Measurements from ENCODE around the gene LRFN4.
A peak's percentile ranks its signal among the peaks of the same experiment; 100 is the strongest.

The LRFN4 gene

DNA sequence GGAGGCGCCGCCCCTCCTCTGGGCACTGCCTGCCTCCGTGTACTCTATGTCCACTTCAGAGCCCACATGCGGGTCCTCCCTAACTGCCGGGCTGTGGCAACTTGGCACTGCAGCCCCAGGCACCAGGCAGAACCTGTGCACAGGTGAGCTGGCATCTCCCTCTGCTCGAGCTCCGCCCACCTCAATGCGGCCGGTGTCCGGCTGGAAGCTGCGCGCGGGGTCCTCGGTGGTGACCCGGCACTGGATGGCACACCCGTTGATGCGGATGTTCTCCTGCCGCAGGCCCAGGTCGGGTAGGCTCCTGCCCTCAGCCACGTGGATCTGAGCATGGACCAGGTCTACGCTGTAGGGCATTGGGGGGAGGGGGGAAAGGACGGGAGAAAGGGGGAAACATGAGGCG, 9.1 kb downstream of the LRFN4 start:
- no peaks in the 10 kb centered on the region for H3K36me3 ChIP-seq (replicated peaks; ENCODE audit: insufficient read depth, low read length)
- no peak overlapping the region for H3K27ac ChIP-seq (ENCODE audit: low read length)
- TF ChIP-seq EZH2 (optimal IDR thresholded peaks at IDR 0.05; ENCODE audit: low read depth, low read length) = no peak
- TF ChIP-seq EZH2phosphoT487 (IDR thresholded peaks at IDR 0.05; ENCODE audit: low read length) = no peak
- TF ChIP-seq CTCF (IDR thresholded peaks at IDR 0.05; ENCODE audit: low read length) = no peak
- H3K4me3 ChIP-seq (ENCODE audit: low read length) = no peak overlapping the region
- H3K27me3 ChIP-seq (replicated peaks; ENCODE audit: insufficient read depth, low read length) = peaks cover 7% of the 10 kb centered on the region; the same call in 1 of the 2 replicates
- no peak for DNase-seq
- peaks cover 15% of the 10 kb centered on the region for H3F3A ChIP-seq (ENCODE audit: insufficient read depth, low read length)
- no peaks in the 10 kb centered on the region for H4K20me1 ChIP-seq (ENCODE audit: insufficient read depth, low read length)
- H3K4me1 ChIP-seq (ENCODE audit: low read length) = peaks cover 33% of the 10 kb centered on the region
- no peak overlapping the region for H3K9ac ChIP-seq (ENCODE audit: low read length)
- no peaks in the 10 kb centered on the region for H3K9me2 ChIP-seq (replicated peaks; ENCODE audit: insufficient read depth, low read length)
- no peaks in the 10 kb centered on the region for H3K79me2 ChIP-seq (ENCODE audit: low read length)
- no peak overlapping the region for H2AFZ ChIP-seq (ENCODE audit: low read length)
- no peaks in the 10 kb centered on the region for H3K9me3 ChIP-seq (replicated peaks; ENCODE audit: insufficient read depth, low read length)
- H3K4me2 ChIP-seq (ENCODE audit: low read depth, low read length) = no peak overlapping the region

- DNase-seq = no peak
- H3K9me3 ChIP-seq (replicated peaks; ENCODE audit: insufficient read depth, low read length) = no peaks in the 10 kb centered on the region
- H3K27ac ChIP-seq (ENCODE audit: low read length) = no peak overlapping the region
- no peaks in the 10 kb centered on the region for H3K36me3 ChIP-seq (replicated peaks; ENCODE audit: insufficient read depth, low read length)
- H3K4me3 ChIP-seq (ENCODE audit: low read length) = no peak overlapping the region
- H3K79me2 ChIP-seq (ENCODE audit: low read length) = no peaks in the 10 kb centered on the region
- H2AFZ ChIP-seq (ENCODE audit: low read length) = no peak overlapping the region
- H3K9me2 ChIP-seq (replicated peaks; ENCODE audit: insufficient read depth, low read length) = no peaks in the 10 kb centered on the region
- no peak overlapping the region for H3K4me2 ChIP-seq (ENCODE audit: low read depth, low read length)
- H3K9ac ChIP-seq (ENCODE audit: low read length) = no peak overlapping the region
- H4K20me1 ChIP-seq (ENCODE audit: insufficient read depth, low read length) = no peaks in the 10 kb centered on the region
- H3K4me1 ChIP-seq (ENCODE audit: low read length) = peaks cover 33% of the 10 kb centered on the region
- H3K27me3 ChIP-seq (replicated peaks; ENCODE audit: insufficient read depth, low read length) = peaks cover 7% of the 10 kb centered on the region; the same call in 1 of the 2 replicates
- TF ChIP-seq EZH2phosphoT487 (IDR thresholded peaks at IDR 0.05; ENCODE audit: low read length) (no peak), CTCF (IDR thresholded peaks at IDR 0.05; ENCODE audit: low read length) (no peak), EZH2 (optimal IDR thresholded peaks at IDR 0.05; ENCODE audit: low read depth, low read length) (no peak)
- peaks cover 15% of the 10 kb centered on the region for H3F3A ChIP-seq (ENCODE audit: insufficient read depth, low read length)
These were observed 9.7 kb downstream of the LRFN4 start for GRCh38 chr11:66866511-66866986.

DNA sequence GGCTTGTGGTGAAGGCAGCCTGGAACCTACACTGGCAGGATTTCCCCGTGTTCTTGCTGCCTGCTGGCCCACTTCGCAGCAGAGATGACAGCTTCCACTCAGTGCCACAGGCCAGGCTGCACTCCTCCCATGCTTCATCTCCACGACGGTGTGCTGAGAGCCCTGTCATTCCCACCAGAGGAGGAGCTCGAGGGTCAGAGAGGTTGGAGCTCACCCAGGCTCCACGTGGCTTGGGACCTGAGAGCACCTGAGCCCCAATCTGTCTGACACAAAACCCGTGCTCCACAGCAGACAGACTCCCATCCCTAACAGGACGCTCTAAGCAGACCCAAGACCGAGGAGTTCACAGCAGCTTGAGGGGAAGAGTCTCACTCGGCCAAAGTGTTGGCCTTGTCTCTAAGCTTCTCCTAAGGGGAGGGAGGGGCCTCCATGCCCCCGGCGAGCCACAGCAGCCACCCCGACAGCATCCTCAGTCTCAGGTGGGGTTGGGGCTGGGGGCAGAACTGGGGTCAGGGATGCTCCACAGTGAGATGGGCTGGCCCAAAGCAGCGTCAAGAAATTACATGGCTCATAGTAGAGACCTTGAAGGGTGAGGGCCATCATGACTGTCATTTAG, 10.7 kb downstream of the LRFN4 start:
- TF ChIP-seq EZH2 (optimal IDR thresholded peaks at IDR 0.05; ENCODE audit: low read depth, low read length) = no peak
- TF ChIP-seq CTCF (IDR thresholded peaks at IDR 0.05; ENCODE audit: low read length) = peak; percentile 20
- H3K9me3 ChIP-seq (replicated peaks; ENCODE audit: insufficient read depth, low read length) = no peaks in the 10 kb centered on the region
- H3K27ac ChIP-seq (ENCODE audit: low read length) = no peak overlapping the region
- H3K9ac ChIP-seq (ENCODE audit: low read length) = no peak overlapping the region
- peaks cover 33% of the 10 kb centered on the region for H3K4me1 ChIP-seq (ENCODE audit: low read length)
- DNase-seq = no peak
- peaks cover 15% of the 10 kb centered on the region for H3F3A ChIP-seq (ENCODE audit: insufficient read depth, low read length)
- no peak overlapping the region for H3K4me2 ChIP-seq (ENCODE audit: low read depth, low read length)
- H3K4me3 ChIP-seq (ENCODE audit: low read length) = no peak overlapping the region
- H3K36me3 ChIP-seq (replicated peaks; ENCODE audit: insufficient read depth, low read length) = no peaks in the 10 kb centered on the region
- H3K27me3 ChIP-seq (replicated peaks; ENCODE audit: insufficient read depth, low read length) = peaks cover 7% of the 10 kb centered on the region; the same call in 1 of the 2 replicates
- no peak overlapping the region for H2AFZ ChIP-seq (ENCODE audit: low read length)
- no peaks in the 10 kb centered on the region for H3K79me2 ChIP-seq (ENCODE audit: low read length)
- H3K9me2 ChIP-seq (replicated peaks; ENCODE audit: insufficient read depth, low read length) = no peaks in the 10 kb centered on the region
- H4K20me1 ChIP-seq (ENCODE audit: insufficient read depth, low read length) = no peaks in the 10 kb centered on the region
